Measurements from ENCODE around the gene CHRM3. TPM values are rescaled to one million over a fixed set of nuclear protein-coding genes. Genes with fewer than 3 reads are reported as not detected.

CHRM3 gene
- total RNA-seq, 1 experiment from 2014 or later, result 4.2 TPM

DNA sequence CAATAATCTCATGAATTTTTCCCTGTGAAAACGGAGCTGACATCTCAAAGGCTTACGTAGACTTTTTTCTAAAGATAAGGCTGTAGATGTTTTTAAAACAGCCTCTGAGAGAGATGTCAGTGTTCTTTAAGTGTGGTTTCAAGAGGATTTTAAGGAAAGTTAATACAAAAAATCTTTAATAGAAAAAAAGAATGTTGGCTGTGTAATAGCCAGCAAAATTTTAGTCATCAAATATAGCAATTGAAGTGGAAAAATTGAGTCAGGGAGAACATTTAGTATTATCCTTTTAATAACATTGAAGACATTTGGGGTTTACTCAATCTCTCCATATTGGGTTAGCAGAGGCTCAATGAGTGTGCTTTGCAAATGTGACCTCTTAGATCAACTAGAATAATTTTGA lies 38.6 kb upstream of the CHRM3 start:
- Histone ChIP-seq H3K4me1 (ENCODE audit: insufficient read depth, low read length) (no peaks in the 10 kb centered on the region), H3K79me2 (ENCODE audit: insufficient read depth, low read length) (peaks cover 2% of the 10 kb centered on the region; the same call in 1 of the 2 replicates), H4K8ac (replicated peaks; ENCODE audit: insufficient read length, low read depth, low read length) (no peak overlapping the region), H3K27ac (ENCODE audit: insufficient read length, low read depth, low read length) (no peak overlapping the region), H2BK20ac (ENCODE audit: low read depth, low read length, poor library complexity, severe bottlenecking) (no peak overlapping the region), H2AFZ (ENCODE audit: low read length) (no peak overlapping the region), H4K20me1 (ENCODE audit: control insufficient read depth, insufficient read depth, insufficient read length) (no peaks in the 10 kb centered on the region), H3K23ac (ENCODE audit: insufficient read length, low read depth, low read length) (no peak overlapping the region), H2BK12ac (ENCODE audit: insufficient read length, low read depth, low read length) (no peak overlapping the region), H2BK5ac (ENCODE audit: insufficient read length, low read length) (no peak overlapping the region), H2BK120ac (ENCODE audit: low read depth, low read length, poor library complexity, severe bottlenecking) (no peak overlapping the region), H3K79me1 (ENCODE audit: insufficient read depth, low read depth, low read length, poor library complexity, severe bottlenecking) (no peaks in the 10 kb centered on the region), H2AK5ac (ENCODE audit: insufficient read length, low read length) (no peak overlapping the region), H4K91ac (ENCODE audit: insufficient read length, low read depth, low read length) (no peak overlapping the region), H3K14ac (ENCODE audit: insufficient read depth, low read length) (no peak overlapping the region), H4K5ac (ENCODE audit: insufficient read length, low read depth, low read length) (no peak overlapping the region), H3K27me3 (ENCODE audit: insufficient read depth, low read length) (no peaks in the 10 kb centered on the region), H3K9me3 (ENCODE audit: control insufficient read depth, low read depth, low read length) (no peaks in the 10 kb centered on the region), H3K4me2 (ENCODE audit: insufficient read depth, insufficient read length, low read length) (no peak overlapping the region), H3K23me2 (ENCODE audit: insufficient read length, low read depth, low read length, poor library complexity, severe bottlenecking) (no peaks in the 10 kb centered on the region), H3T11ph (ENCODE audit: low read length) (no peak overlapping the region), H2BK15ac (ENCODE audit: low read depth, low read length) (no peak overlapping the region), H3K4ac (ENCODE audit: low read depth, low read length) (no peak overlapping the region), H3K56ac (ENCODE audit: insufficient read length, low read depth, low read length) (no peak overlapping the region), H3K9ac (ENCODE audit: extremely low read depth, insufficient read length, low read length) (no peak overlapping the region), H3K18ac (ENCODE audit: insufficient read length, low read depth, low read length) (no peak overlapping the region)
- no peaks in the 10 kb centered on the region for H3K9me3 Mint-ChIP-seq
- WGBS (ENCODE audit: extremely low coverage, insufficient read length, low lambda C conversion rate), result no CpG with 5 or more reads among the region's 2 CpGs
- no peak for DNase-seq
- H3K27ac Mint-ChIP-seq, result no peak overlapping the region
- no peaks in the 10 kb centered on the region for H3K4me1 Mint-ChIP-seq
- H3K36me3 Mint-ChIP-seq (ENCODE audit: insufficient read depth in 1 of 3, low read depth in 3 of 3), result no peaks in the 10 kb centered on the region
- no peak overlapping the region for H3K4me3 Mint-ChIP-seq
- TF ChIP-seq, protein P1, sequence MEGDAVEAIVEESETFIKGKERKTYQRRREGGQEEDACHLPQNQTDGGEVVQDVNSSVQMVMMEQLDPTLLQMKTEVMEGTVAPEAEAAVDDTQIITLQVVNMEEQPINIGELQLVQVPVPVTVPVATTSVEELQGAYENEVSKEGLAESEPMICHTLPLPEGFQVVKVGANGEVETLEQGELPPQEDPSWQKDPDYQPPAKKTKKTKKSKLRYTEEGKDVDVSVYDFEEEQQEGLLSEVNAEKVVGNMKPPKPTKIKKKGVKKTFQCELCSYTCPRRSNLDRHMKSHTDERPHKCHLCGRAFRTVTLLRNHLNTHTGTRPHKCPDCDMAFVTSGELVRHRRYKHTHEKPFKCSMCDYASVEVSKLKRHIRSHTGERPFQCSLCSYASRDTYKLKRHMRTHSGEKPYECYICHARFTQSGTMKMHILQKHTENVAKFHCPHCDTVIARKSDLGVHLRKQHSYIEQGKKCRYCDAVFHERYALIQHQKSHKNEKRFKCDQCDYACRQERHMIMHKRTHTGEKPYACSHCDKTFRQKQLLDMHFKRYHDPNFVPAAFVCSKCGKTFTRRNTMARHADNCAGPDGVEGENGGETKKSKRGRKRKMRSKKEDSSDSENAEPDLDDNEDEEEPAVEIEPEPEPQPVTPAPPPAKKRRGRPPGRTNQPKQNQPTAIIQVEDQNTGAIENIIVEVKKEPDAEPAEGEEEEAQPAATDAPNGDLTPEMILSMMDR (conservative IDR thresholded peaks at IDR 0.05), result no peak
- H3K27me3 Mint-ChIP-seq (ENCODE audit: low read depth), result no peaks in the 10 kb centered on the region

Measured in H9 (cell line).